Adrenal gland (tissue), 12 donors: ENCODE results near the gene BOLA2B. TPM values are rescaled to one million over a fixed set of nuclear protein-coding genes. Genes with fewer than 3 reads are reported as not detected.
"Not testable (repeated sequence)": the region's sequence is repeated elsewhere in the genome, so short reads cannot be mapped to it uniquely, and the experiment has no call there.

Source experiments
- DNase-seq, 7 donors: peaks; one replicate each; pipeline ENCODE4 v3.0.0-alpha.2; 2019 to 2020
- H3K27ac ChIP-seq, 5 donors: fragments of 200-600 bp; sonication (generic) in 4 of 5; 1 replicate in 3 of 5; 2 replicates in 2 of 5; pipeline versions ENCODE4 v1.5.1 to v1.8.0; 2016 to 2020; ENCODE audit warnings: mild to moderate bottlenecking in 1 of 5
- H3K27me3 ChIP-seq: fragments of 200-600 bp; 2 replicates; pipeline ENCODE4 v1.8.0; 2021
- H3K36me3 ChIP-seq, 2 donors: fragments of 200-600 bp; replicated peaks in 1 of 2; 1 replicate in 1 of 2; 2 replicates in 1 of 2; pipeline versions ENCODE4 v1.5.1 to v1.8.0; 2018 to 2022
- H3K4me1 ChIP-seq, 2 donors: fragments of 200-600 bp; replicated peaks in 1 of 2; 1 replicate in 1 of 2; 2 replicates in 1 of 2; pipeline versions ENCODE4 v1.5.1 to v1.8.0; 2018 to 2021
- H3K4me3 ChIP-seq, 4 donors: fragments of 200-600 bp; sonication (generic) in 3 of 4; one replicate each; pipeline ENCODE4 v1.5.1; 2016 to 2018
- H3K9me3 ChIP-seq, 3 donors: fragments of 200-600 bp; sonication (generic) in 1 of 3; replicated peaks in 1 of 3; 1 replicate in 2 of 3; 2 replicates in 1 of 3; pipeline versions ENCODE4 v1.5.1 to v1.8.0; 2016 to 2021
- POLR2A ChIP-seq, 2 donors: fragments of 450-650 bp; IDR thresholded peaks; one replicate each; pipeline ENCODE4 v1.6.1; 2017; ENCODE audit warnings: antibody characterized with exemption in 2 of 2, mild to moderate bottlenecking in 2 of 2, moderate library complexity in 1 of 2
- WGBS, 4 donors: extraction: QIAGEN DNeasy Blood & Tissue Kit in 2 of 4; methylation state at CpG; one replicate each; pipeline versions ENCODE4 v1.1.5 to v1.1.7; 2013 to 2017; 5-methylcytosine and 5-hydroxymethylcytosine counted together
- intact Hi-C, 2 donors: fragments of 100-400 bp; cut with DNase I; formaldehyde crosslinking; loops; one replicate each; pipeline versions ENCODE4 v1.14.1 to v1.15.0; 2022 to 2023
- polyA plus RNA-seq, 3 donors: library from polyadenylated mRNA; stranded (reverse); fragments of 200-250 nt in 2 of 3; fragments of 350-450 nt in 1 of 3; fragmentation: Illumina TruSeq in 1 of 3; extraction: RNeasy Lipid Tissue Mini Kit (QIAGEN cat#74804) in 1 of 3; gene quantifications; one replicate each; pipeline ENCODE4 v1.2.3, GENCODE V29; 2013 to 2014
- total RNA-seq, 9 donors: library from RNA; depleted of rRNA in 4 of 9; stranded (reverse); fragments of >200 nt in 4 of 9; fragments of 120-200 nt in 1 of 9; fragmentation: NEBNext Ultra II Directional in 1 of 9; extraction: Animal tissue kit (Norgen Biotek cat#: 25700) in 1 of 9; gene quantifications; one replicate each; pipeline versions ENCODE4 v1.1.0 to v1.2.4, GENCODE V29; 2013 to 2023
- TF ChIP-seq, protein P1 (sequence below), 6 experiments: fragments of 450-650 bp in 4 of 6; fragments of 200-600 bp in 2 of 6; sonication (generic) in 1 of 6; IDR thresholded peaks; 1 replicate in 5 of 6; 2 replicates in 1 of 6; pipeline versions ENCODE4 v1.5.1 to v1.8.0; 2016 to 2021; ENCODE audit warnings: antibody characterized with exemption in 6 of 6, mild to moderate bottlenecking in 2 of 6, moderate library complexity in 1 of 6
- donor health status: healthy with polysubstance abuse.
- donor health status: Bipolar disorder and iron deficiency.
- donor health status: DM: yes; HTN: yes; CAD: no.
- donor health status: DM: no; HTN: no; CAD: no.
- donor health status: DM: no; HTN: no; CAD: no.
- donor health status: DM: yes; HTN: yes; CAD: no.

The BOLA2B gene
- total and polyA plus RNA-seq, 12 donors, result 55.1 to 449 (median 155) TPM

DNA sequence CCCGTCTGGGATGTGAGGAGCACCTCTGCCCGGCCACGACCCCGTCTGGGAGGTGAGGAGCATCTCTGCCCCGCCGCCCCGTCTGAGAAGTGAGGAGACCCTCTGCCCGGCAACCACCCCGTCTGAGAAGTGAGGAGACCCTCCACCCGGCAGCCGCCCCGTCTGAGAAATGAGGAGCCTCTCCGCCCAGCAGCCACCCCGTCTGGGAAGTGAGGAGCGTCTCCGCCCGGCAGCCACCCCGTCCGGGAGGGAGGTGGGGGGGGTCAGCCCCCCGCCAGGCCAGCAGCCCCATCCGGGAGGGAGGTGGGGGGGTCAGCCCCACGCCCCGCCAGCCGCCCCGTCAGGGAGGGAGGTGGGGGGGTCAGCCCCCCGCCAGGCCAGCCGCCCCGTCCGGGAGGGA lies 24.7 kb downstream of the BOLA2B start:
- not testable (repeated sequence) for H3K27ac ChIP-seq, H3K36me3 ChIP-seq, H3K4me1 ChIP-seq, H3K9me3 ChIP-seq, DNase-seq, H3K27me3 ChIP-seq, H3K4me3 ChIP-seq
- intact Hi-C loops, result loop anchor here in 1 of 2 donors (10.0 kb wide), 1 partner anchor 54 kb away; the partner anchor contains the start of gene GDPD3
- 81 to 85% methylated on average over 9 to 14 of the region's 29 CpGs; no CpG with 5 or more reads in 2 of the 4 donors for WGBS, 4 donors

DNA sequence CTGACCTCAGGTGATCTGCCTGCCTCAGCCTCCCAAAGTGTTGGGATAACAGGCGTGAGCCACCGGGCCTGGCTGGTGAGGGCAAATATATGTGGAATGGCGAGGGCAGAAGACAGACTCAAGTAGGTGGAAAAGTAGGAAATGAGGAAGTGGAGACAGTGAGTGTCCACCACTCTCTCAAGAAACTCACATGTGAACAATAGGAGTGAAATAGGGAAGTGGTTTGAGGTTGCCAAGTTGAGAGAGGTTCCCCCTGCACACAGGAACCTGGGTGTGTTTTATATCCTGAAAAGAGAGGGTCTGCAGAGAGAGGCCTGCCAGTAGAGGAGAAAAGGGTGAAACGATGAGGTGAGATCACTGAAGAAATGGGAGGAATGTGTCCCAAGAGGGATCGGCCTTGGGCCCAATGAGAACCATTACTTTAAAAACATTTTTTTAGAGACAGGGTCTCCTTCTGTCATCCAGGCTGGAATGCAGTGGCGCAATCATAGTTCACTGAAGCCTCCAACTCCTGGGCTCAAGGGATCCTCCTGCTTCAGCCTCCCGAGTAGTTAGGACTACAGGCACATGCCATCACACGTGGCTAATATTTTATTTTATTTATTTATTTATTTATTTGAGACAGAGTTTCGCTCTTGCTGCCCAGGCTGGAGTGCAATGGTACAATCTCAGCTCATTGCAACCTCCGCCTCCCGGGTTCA lies 27.1 kb downstream of the BOLA2B start:
- TF ChIP-seq, protein P1, sequence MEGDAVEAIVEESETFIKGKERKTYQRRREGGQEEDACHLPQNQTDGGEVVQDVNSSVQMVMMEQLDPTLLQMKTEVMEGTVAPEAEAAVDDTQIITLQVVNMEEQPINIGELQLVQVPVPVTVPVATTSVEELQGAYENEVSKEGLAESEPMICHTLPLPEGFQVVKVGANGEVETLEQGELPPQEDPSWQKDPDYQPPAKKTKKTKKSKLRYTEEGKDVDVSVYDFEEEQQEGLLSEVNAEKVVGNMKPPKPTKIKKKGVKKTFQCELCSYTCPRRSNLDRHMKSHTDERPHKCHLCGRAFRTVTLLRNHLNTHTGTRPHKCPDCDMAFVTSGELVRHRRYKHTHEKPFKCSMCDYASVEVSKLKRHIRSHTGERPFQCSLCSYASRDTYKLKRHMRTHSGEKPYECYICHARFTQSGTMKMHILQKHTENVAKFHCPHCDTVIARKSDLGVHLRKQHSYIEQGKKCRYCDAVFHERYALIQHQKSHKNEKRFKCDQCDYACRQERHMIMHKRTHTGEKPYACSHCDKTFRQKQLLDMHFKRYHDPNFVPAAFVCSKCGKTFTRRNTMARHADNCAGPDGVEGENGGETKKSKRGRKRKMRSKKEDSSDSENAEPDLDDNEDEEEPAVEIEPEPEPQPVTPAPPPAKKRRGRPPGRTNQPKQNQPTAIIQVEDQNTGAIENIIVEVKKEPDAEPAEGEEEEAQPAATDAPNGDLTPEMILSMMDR (IDR thresholded peaks at IDR 0.05), result no peak
- no peak for TF ChIP-seq POLR2A (IDR thresholded peaks at IDR 0.05)
- Histone ChIP-seq H3K27ac (no peak overlapping the region), H3K36me3 (no peaks in the 10 kb centered on the region), H3K4me1 (no peaks in the 10 kb centered on the region), H3K4me3 (no peak overlapping the region), H3K9me3 (no peaks in the 10 kb centered on the region), H3K27me3 (no peaks in the 10 kb centered on the region)
- intact Hi-C loops, result loop anchor here in 1 of 2 donors (10.0 kb wide), 1 partner anchor 52 kb away; the partner anchor contains the start of gene GDPD3
- WGBS, 4 donors, result 86 to 91% (median 88%) methylated on average over 11 of the region's 11 CpGs
- no peak for DNase-seq

DNA sequence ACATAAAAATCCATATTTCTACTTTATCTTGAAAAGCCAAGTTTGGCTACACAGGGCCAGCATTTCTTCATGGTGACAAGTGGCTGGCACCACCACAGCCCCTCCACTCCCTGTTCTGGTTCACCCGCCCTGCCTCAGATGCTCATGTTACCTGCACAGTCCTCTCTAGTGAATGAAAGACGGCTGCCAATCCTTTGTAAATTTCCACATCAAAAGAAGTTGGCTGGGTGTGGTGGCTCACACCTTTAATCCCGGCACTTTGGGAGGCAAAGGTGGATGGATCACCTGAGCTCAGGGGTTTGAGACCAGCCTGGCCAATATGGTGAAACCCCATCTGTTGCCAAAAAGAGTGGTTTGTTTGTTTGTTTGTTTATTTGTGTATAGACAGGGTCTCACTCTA lies 29.9 kb downstream of the BOLA2B start:
- no peaks in the 10 kb centered on the region for H3K4me1 ChIP-seq
- no peak overlapping the region for H3K27ac ChIP-seq
- intact Hi-C loops, result loop anchor here in 1 of 2 donors (10.0 kb wide), 1 partner anchor 49 kb away; the partner anchor contains the start of gene GDPD3
- no peak for DNase-seq
- 77 to 84% (median 82%) methylated on average over 3 of the region's 3 CpGs for WGBS, 4 donors
- H3K27me3 ChIP-seq, result no peaks in the 10 kb centered on the region
- no peak overlapping the region for H3K4me3 ChIP-seq
- no peak for TF ChIP-seq POLR2A (IDR thresholded peaks at IDR 0.05)
- TF ChIP-seq, protein P1 (IDR thresholded peaks at IDR 0.05), result no peak
- no peaks in the 10 kb centered on the region for H3K36me3 ChIP-seq
- no peaks in the 10 kb centered on the region for H3K9me3 ChIP-seq

DNA sequence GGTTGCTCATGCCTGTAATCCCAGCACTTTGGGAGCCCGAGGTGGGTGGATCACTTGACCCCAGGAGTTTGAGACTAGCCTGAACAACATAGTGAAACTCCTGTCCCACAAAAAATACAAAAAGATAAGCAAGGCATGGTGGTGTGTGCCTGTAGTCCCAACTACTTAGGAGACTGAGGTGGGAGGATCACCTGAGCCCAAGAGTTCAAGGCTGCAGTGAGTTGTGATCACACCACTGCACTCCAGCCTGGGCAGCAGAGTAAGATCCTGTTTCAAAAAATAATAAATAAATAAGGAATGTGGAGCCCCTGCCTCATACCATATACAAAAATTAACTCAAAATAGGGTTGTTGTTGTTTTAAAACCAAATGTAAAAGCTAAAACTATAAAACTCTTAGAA lies 36.3 kb downstream of the BOLA2B start:
- no peaks in the 10 kb centered on the region for H3K4me1 ChIP-seq
- intact Hi-C loops, result no loop called here
- no peak overlapping the region for H3K4me3 ChIP-seq
- 78 to 93% (median 91%) methylated on average over 1 of the region's 1 CpG for WGBS, 4 donors
- no peaks in the 10 kb centered on the region for H3K9me3 ChIP-seq
- no peak for DNase-seq
- no peaks in the 10 kb centered on the region for H3K27me3 ChIP-seq
- no peaks in the 10 kb centered on the region for H3K36me3 ChIP-seq
- TF ChIP-seq POLR2A (IDR thresholded peaks at IDR 0.05), result no peak
- TF ChIP-seq, protein P1 (IDR thresholded peaks at IDR 0.05), result no peak
- no peak overlapping the region for H3K27ac ChIP-seq

DNA sequence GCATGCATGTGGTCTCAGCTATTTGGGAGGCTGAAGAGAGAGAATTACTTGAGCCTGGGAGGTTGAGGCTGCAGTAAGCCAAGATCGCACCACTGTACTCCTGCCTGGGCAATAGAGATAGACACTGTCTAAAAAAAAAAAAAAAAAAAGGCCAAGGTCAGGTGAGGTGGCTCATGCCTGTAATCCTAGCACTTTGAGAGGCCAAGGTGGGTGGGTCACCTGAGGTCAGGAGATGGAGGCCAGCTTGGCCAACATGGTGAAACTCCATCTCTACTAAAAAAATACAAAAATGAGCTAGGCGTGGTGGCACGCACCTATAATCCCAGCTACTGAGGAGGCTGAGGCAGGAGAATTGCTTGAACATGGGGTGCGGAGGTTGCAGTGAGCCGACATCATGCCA lies 38.3 kb downstream of the BOLA2B start:
- H3K4me3 ChIP-seq, result no peak overlapping the region
- no peaks in the 10 kb centered on the region for H3K27me3 ChIP-seq
- 92 to 96% (median 93%) methylated on average over 5 of the region's 5 CpGs for WGBS, 4 donors
- no peak for DNase-seq
- H3K27ac ChIP-seq, result no peak overlapping the region
- no peaks in the 10 kb centered on the region for H3K4me1 ChIP-seq
- TF ChIP-seq, protein P1 (IDR thresholded peaks at IDR 0.05), result no peak
- no peak for TF ChIP-seq POLR2A (IDR thresholded peaks at IDR 0.05)
- no peaks in the 10 kb centered on the region for H3K9me3 ChIP-seq
- intact Hi-C loops, result no loop called here
- no peaks in the 10 kb centered on the region for H3K36me3 ChIP-seq
